ENCODE results near the gene ERMAP. TPM values are rescaled to one million over a fixed set of nuclear protein-coding genes. Genes with fewer than 3 reads are reported as not detected.

The ERMAP gene
- total RNA-seq, 4 donors from 2014 or later = 4.1 to 14.2 (median 8.3) TPM

Other genes starting within 250 kb of the ERMAP start
- gene PPIH, start 158.7 kb upstream of the ERMAP start, total RNA-seq = 10 to 100 TPM; 22.4 to 33.6 (median 28.1) TPM
- gene YBX1, start 134.7 kb upstream of the ERMAP start, total RNA-seq = 100 to 1,000 TPM; 377 to 579 (median 441) TPM
- gene CLDN19, start 76.9 kb upstream of the ERMAP start, total RNA-seq = 100 to 1,000 TPM; 136 to 259 (median 218) TPM
- gene P3H1, start 50.1 kb upstream of the ERMAP start, total RNA-seq = 10 to 100 TPM; 42.4 to 83.9 (median 65.1) TPM
- 1 to 10 TPM; 3.0 to 8.4 (median 3.5) TPM for gene C1orf50, start 49.9 kb upstream of the ERMAP start, total RNA-seq
- gene TMEM269, start 32.1 kb upstream of the ERMAP start, total RNA-seq = under 1 TPM in 3 of 4 donors, not detected in 1; 0.21 to 0.30 (median 0.22) TPM
- 10 to 100 TPM; 18.6 to 76.0 (median 44.9) TPM for gene SVBP, start 275 bp downstream of the ERMAP start, total RNA-seq
- gene ZNF691, start 29.5 kb downstream of the ERMAP start, total RNA-seq = 10 to 100 TPM; 14.1 to 20.5 (median 16.9) TPM
- 1,000 to 10,000 TPM in 3 of 4 donors, 100 to 1,000 TPM in 1; 953 to 4,970 (median 3,437) TPM for gene SLC2A1, start 141.7 kb downstream of the ERMAP start, total RNA-seq

Measured in tibial nerve (tissue), 4 donors.